T-helper 1 cell (primary cell): ENCODE data around the gene BDKRB2.

Experiments used
- DNase-seq, 5 donors: peaks; one replicate each; pipeline ENCODE4 v3.0.0-alpha.2; 2012 to 2020

Gene BDKRB2

GRCh38 chr14:96176811-96177211, 27.8 kb upstream of the BDKRB2 start:
- no peak for DNase-seq

GRCh38 chr14:96177766-96178375, 26.8 kb upstream of the BDKRB2 start:
- DNase-seq: no peak

- no peak for DNase-seq
These were observed 25.9 kb upstream of the BDKRB2 start for GRCh38 chr14:96178461-96179321.

- DNase-seq: no peak
These were observed 24.4 kb upstream of the BDKRB2 start for GRCh38 chr14:96180043-96180874.

GRCh38 chr14:96181186-96182056, 23.2 kb upstream of the BDKRB2 start:
- DNase-seq: no peak

GRCh38 chr14:96182546-96182945, 22.1 kb upstream of the BDKRB2 start:
- no peak for DNase-seq

GRCh38 chr14:96184737-96185136, 19.9 kb upstream of the BDKRB2 start:
- DNase-seq: no peak

- no peak for DNase-seq
These were observed 17.2 kb upstream of the BDKRB2 start for GRCh38 chr14:96187216-96188031.

GRCh38 chr14:96189281-96189711, 15.3 kb upstream of the BDKRB2 start:
- no peak for DNase-seq

- no peak for DNase-seq
These were observed 13.3 kb upstream of the BDKRB2 start for GRCh38 chr14:96191353-96191752.

GRCh38 chr14:96191841-96192462, 12.7 kb upstream of the BDKRB2 start:
- DNase-seq: no peak

GRCh38 chr14:96192975-96193805, 11.4 kb upstream of the BDKRB2 start:
- DNase-seq: no peak

- no peak for DNase-seq
These were observed 10.4 kb upstream of the BDKRB2 start for GRCh38 chr14:96194262-96194656.

- no peak for DNase-seq
These were observed 9.8 kb upstream of the BDKRB2 start for GRCh38 chr14:96194657-96195431.

- no peak for DNase-seq
These were observed 9.1 kb upstream of the BDKRB2 start for GRCh38 chr14:96195441-96196081.

- DNase-seq: no peak
These were observed 7.3 kb upstream of the BDKRB2 start for GRCh38 chr14:96197163-96197852.

GRCh38 chr14:96197969-96198368, 6.7 kb upstream of the BDKRB2 start:
- DNase-seq: no peak
